Hepatocyte (in vitro differentiated cells): Measurements from ENCODE around the gene COL19A1. TPM values are rescaled to one million over a fixed set of nuclear protein-coding genes. Genes with fewer than 3 reads are reported as not detected.
"Not testable (repeated sequence)": the region's sequence is repeated elsewhere in the genome, so short reads cannot be mapped to it uniquely, and the experiment has no call there.

ENCODE experiments used
- DNase-seq: peaks from one replicate; pipeline ENCODE4 v3.0.0-alpha.2; 2016; ENCODE audit warnings: low spot score
- H2AFZ ChIP-seq: fragments of 200-600 bp; sonication (generic); 2 replicates; pipeline ENCODE4 v1.6.0; 2016; ENCODE audit warnings: antibody characterized with exemption, mild to moderate bottlenecking
- H3K27ac ChIP-seq: fragments of 200-600 bp; sonication (generic); 2 replicates; pipeline ENCODE4 v1.5.1; 2016; ENCODE audit warnings: mild to moderate bottlenecking
- H3K27me3 ChIP-seq: fragments of 200-600 bp; sonication (generic); 2 replicates; pipeline ENCODE4 v1.6.1; 2016
- H3K36me3 ChIP-seq: fragments of 200-600 bp; sonication (generic); replicated peaks from 2 replicates; pipeline ENCODE4 v1.5.1; 2016; ENCODE audit warnings: low read depth; ENCODE audit not compliant: insufficient read depth
- H3K4me1 ChIP-seq: fragments of 200-600 bp; sonication (generic); 2 replicates; pipeline ENCODE4 v1.5.1; 2016; ENCODE audit warnings: mild to moderate bottlenecking, moderate library complexity; ENCODE audit not compliant: insufficient read depth
- H3K4me2 ChIP-seq: fragments of 200-600 bp; sonication (generic); 2 replicates; pipeline ENCODE4 v1.6.0; 2016
- H3K4me3 ChIP-seq: fragments of 200-600 bp; sonication (generic); 2 replicates; pipeline ENCODE4 v1.5.1; 2016; ENCODE audit warnings: mild to moderate bottlenecking
- H3K79me2 ChIP-seq: fragments of 200-600 bp; sonication (generic); 2 replicates; pipeline ENCODE4 v1.6.0; 2017; ENCODE audit warnings: mild to moderate bottlenecking
- H3K9me2 ChIP-seq: fragments of 200-600 bp; sonication (generic); replicated peaks from 2 replicates; pipeline ENCODE4 v1.6.0; 2017; ENCODE audit warnings: mild to moderate bottlenecking; ENCODE audit not compliant: insufficient read depth
- H3K9me3 ChIP-seq: fragments of 200-600 bp; sonication (generic); 2 replicates; pipeline ENCODE4 v1.5.1; 2016; ENCODE audit warnings: low read depth, mild to moderate bottlenecking
- H4K20me1 ChIP-seq: fragments of 200-600 bp; sonication (generic); 2 replicates; pipeline ENCODE4 v1.6.0; 2016; ENCODE audit warnings: mild to moderate bottlenecking; ENCODE audit not compliant: insufficient read depth, poor library complexity, severe bottlenecking
- EZH2 ChIP-seq: fragments of 200-600 bp; sonication (generic); IDR thresholded peaks from 2 replicates; pipeline ENCODE4 v1.6.1; 2016; ENCODE audit warnings: antibody characterized with exemption, mild to moderate bottlenecking, borderline replicate concordance
- EZH2phosphoT487 ChIP-seq: fragments of 200-600 bp; sonication (generic); IDR thresholded peaks from one replicate; pipeline ENCODE4 v1.6.1; 2018; ENCODE audit warnings: antibody characterized with exemption, mild to moderate bottlenecking, low read depth, moderate library complexity; ENCODE audit not compliant: unreplicated experiment, severe bottlenecking
- WGBS: methylation state at CpG from one replicate; pipeline ENCODE4 v1.1.6; 2016; ENCODE audit warnings: low lambda C conversion rate; ENCODE audit errors: missing lambda C conversion rate; 5-methylcytosine and 5-hydroxymethylcytosine counted together
- polyA plus RNA-seq: library from polyadenylated mRNA; unstranded; fragments of >200 nt; fragmentation: Nextera tagmentation; extraction: Ambion mirVana; gene quantifications from 2 replicates; pipeline ENCODE4 v1.2.1, GENCODE V29; 2016
- total RNA-seq: library from RNA; depleted of rRNA; stranded (reverse); fragments of >200 nt; gene quantifications from 2 replicates; pipeline ENCODE4 v1.2.3, GENCODE V29; 2014
- TF ChIP-seq, protein P1 (sequence below): fragments of 200-600 bp; sonication (generic); IDR thresholded peaks from 2 replicates; pipeline ENCODE4 v1.5.1; 2016; ENCODE audit warnings: antibody characterized with exemption, mild to moderate bottlenecking; ENCODE audit not compliant: poor library complexity

The COL19A1 gene
- total and polyA plus RNA-seq, 2 experiments from 2014 or later, result 1.1 to 1.2 TPM

DNA sequence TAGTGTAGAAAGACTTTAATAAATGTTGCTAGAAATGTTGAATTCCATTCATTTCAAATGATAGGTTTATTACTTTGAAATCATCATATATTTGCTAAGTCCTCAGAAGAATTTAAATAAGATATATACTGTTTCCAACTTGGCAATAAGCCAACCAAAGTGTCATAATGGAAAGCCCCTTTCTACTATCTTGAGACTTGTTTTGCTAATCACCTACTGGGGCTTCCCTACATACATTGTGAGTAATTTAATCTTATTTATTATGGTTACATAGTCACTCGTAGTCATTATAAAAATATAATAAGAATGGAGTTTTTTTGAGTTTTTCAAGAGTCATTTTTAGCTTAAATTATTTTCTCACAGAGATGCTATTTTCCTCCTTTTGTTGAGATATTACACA lies 20.7 kb downstream of the COL19A1 start:
- Histone ChIP-seq H2AFZ (no peak overlapping the region), H3K4me1 (no peaks in the 10 kb centered on the region), H3K27me3 (no peaks in the 10 kb centered on the region), H3K9me2 (no peaks in the 10 kb centered on the region), H3K36me3 (no peaks in the 10 kb centered on the region), H3K79me2 (no peaks in the 10 kb centered on the region), H3K4me3 (no peak overlapping the region), H3K9me3 (no peaks in the 10 kb centered on the region), H3K4me2 (no peak overlapping the region), H4K20me1 (no peaks in the 10 kb centered on the region), H3K27ac (no peak overlapping the region)
- 88% methylated on average over 1 of the region's 1 CpG for WGBS
- DNase-seq, result no peak
- TF ChIP-seq EZH2, result no peak
- no peak for TF ChIP-seq EZH2phosphoT487
- TF ChIP-seq, protein P1, sequence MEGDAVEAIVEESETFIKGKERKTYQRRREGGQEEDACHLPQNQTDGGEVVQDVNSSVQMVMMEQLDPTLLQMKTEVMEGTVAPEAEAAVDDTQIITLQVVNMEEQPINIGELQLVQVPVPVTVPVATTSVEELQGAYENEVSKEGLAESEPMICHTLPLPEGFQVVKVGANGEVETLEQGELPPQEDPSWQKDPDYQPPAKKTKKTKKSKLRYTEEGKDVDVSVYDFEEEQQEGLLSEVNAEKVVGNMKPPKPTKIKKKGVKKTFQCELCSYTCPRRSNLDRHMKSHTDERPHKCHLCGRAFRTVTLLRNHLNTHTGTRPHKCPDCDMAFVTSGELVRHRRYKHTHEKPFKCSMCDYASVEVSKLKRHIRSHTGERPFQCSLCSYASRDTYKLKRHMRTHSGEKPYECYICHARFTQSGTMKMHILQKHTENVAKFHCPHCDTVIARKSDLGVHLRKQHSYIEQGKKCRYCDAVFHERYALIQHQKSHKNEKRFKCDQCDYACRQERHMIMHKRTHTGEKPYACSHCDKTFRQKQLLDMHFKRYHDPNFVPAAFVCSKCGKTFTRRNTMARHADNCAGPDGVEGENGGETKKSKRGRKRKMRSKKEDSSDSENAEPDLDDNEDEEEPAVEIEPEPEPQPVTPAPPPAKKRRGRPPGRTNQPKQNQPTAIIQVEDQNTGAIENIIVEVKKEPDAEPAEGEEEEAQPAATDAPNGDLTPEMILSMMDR, result no peak

- H3K9me2 ChIP-seq, result no peaks in the 10 kb centered on the region
- H3K4me1 ChIP-seq, result no peaks in the 10 kb centered on the region
- H3K9me3 ChIP-seq, result no peaks in the 10 kb centered on the region
- 67% methylated on average over 5 of the region's 5 CpGs for WGBS
- no peak overlapping the region for H3K4me3 ChIP-seq
- no peak for TF ChIP-seq EZH2
- TF ChIP-seq, protein P1, result no peak
- no peak for TF ChIP-seq EZH2phosphoT487
- H3K79me2 ChIP-seq, result no peaks in the 10 kb centered on the region
- H4K20me1 ChIP-seq, result no peaks in the 10 kb centered on the region
- no peak overlapping the region for H2AFZ ChIP-seq
- H3K27me3 ChIP-seq, result no peaks in the 10 kb centered on the region
- no peak for DNase-seq
- H3K4me2 ChIP-seq, result no peak overlapping the region
- no peaks in the 10 kb centered on the region for H3K36me3 ChIP-seq
- no peak overlapping the region for H3K27ac ChIP-seq
Observed at GRCh38 chr6:69887714-69888345, 21.5 kb downstream of the COL19A1 start.

- TF ChIP-seq EZH2phosphoT487 (no peak), EZH2 (no peak)
- TF ChIP-seq, protein P1, result no peak
- no peak overlapping the region for H3K4me2 ChIP-seq
- WGBS, result 88% methylated on average over 6 of the region's 6 CpGs
- no peaks in the 10 kb centered on the region for H4K20me1 ChIP-seq
- no peaks in the 10 kb centered on the region for H3K36me3 ChIP-seq
- no peaks in the 10 kb centered on the region for H3K27me3 ChIP-seq
- DNase-seq, result no peak
- H3K9me3 ChIP-seq, result no peaks in the 10 kb centered on the region
- H3K27ac ChIP-seq, result no peak overlapping the region
- H3K4me3 ChIP-seq, result no peak overlapping the region
- no peaks in the 10 kb centered on the region for H3K79me2 ChIP-seq
- no peak overlapping the region for H2AFZ ChIP-seq
- H3K4me1 ChIP-seq, result no peaks in the 10 kb centered on the region
- no peaks in the 10 kb centered on the region for H3K9me2 ChIP-seq
Observed at GRCh38 chr6:69888482-69889233, 22.3 kb downstream of the COL19A1 start.

- not testable (repeated sequence) for H3K27me3 ChIP-seq, H3K4me3 ChIP-seq, H4K20me1 ChIP-seq, H2AFZ ChIP-seq, H3K36me3 ChIP-seq, H3K79me2 ChIP-seq, H3K4me2 ChIP-seq, H3K9me3 ChIP-seq, H3K27ac ChIP-seq, H3K9me2 ChIP-seq, DNase-seq, H3K4me1 ChIP-seq
- WGBS, result 83% methylated on average over 9 of the region's 9 CpGs
Observed at GRCh38 chr6:69889234-69889974, 23.0 kb downstream of the COL19A1 start.

DNA sequence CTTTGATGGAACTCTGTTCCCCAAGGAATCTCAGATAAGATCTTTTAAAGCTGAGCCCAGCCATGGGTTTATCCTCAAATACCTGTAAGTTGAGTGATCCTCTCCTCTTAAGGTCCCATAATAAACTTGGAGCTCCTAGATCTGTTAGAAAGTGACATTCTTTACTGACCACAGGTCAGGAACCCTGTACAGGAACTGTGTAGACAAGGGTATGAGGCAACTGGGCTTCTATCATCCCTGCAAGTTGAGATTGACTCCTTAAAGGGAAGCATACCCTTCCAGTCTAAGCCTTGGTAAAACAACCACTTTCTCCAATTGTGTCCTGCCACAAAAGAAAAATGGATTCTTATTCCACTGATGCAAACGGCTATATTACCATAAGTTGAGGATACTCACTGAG lies 26.2 kb downstream of the COL19A1 start:
- H4K20me1 ChIP-seq, H3K27ac ChIP-seq, H3K79me2 ChIP-seq, H3K9me2 ChIP-seq, H3K27me3 ChIP-seq, H3K4me2 ChIP-seq, H3K4me3 ChIP-seq, H3K9me3 ChIP-seq, H2AFZ ChIP-seq, DNase-seq, H3K36me3 ChIP-seq: not testable (repeated sequence)
- peaks cover 15% of the 10 kb centered on the region for H3K4me1 ChIP-seq
- 88% methylated on average over 1 of the region's 1 CpG for WGBS
